GM23338 (cell line): ENCODE results near the gene METTL24. TPM values are rescaled to one million over a fixed set of nuclear protein-coding genes. Genes with fewer than 3 reads are reported as not detected.

Source experiments
- ATAC-seq: fragments of 200-7000 bp; cut with Tn5 transposase; 3 replicates; pipeline ENCODE4 v1.9.1; 2020
- DNase-seq: peaks from one replicate; pipeline ENCODE4 v3.0.0-alpha.2; 2015; ENCODE audit warnings: low spot score
- H2AFZ ChIP-seq: fragments of 200-600 bp; sonication (generic); 2 replicates; pipeline ENCODE4 v1.8.0; 2016; ENCODE audit warnings: antibody characterized with exemption, mild to moderate bottlenecking, moderate library complexity
- H3F3A ChIP-seq: fragments of 200-600 bp; sonication (generic); replicated peaks from 2 replicates; pipeline ENCODE4 v1.8.0; 2017; ENCODE audit warnings: antibody characterized with exemption, mixed run types, low read depth
- H3K27ac ChIP-seq: fragments of 200-600 bp; sonication (generic); 2 replicates; pipeline ENCODE4 v1.6.1; 2016; ENCODE audit warnings: low read depth
- H3K27me3 ChIP-seq: fragments of 200-600 bp; sonication (generic); 2 replicates; pipeline ENCODE4 v1.8.0; 2016; ENCODE audit warnings: mild to moderate bottlenecking, mixed run types, moderate library complexity; ENCODE audit not compliant: insufficient read depth
- H3K36me3 ChIP-seq: fragments of 200-600 bp; sonication (generic); 2 replicates; pipeline ENCODE4 v1.8.0; 2016; ENCODE audit warnings: mild to moderate bottlenecking; ENCODE audit not compliant: insufficient read depth
- H3K4me1 ChIP-seq: fragments of 200-600 bp; sonication (generic); 2 replicates; pipeline ENCODE4 v1.8.0; 2016; ENCODE audit warnings: mild to moderate bottlenecking, moderate library complexity; ENCODE audit not compliant: insufficient read depth
- H3K4me2 ChIP-seq: fragments of 200-600 bp; sonication (generic); 2 replicates; pipeline ENCODE4 v1.7.1; 2017; ENCODE audit warnings: mixed run types
- H3K4me3 ChIP-seq: fragments of 200-600 bp; sonication (generic); 2 replicates; pipeline ENCODE4 v1.6.1; 2016; ENCODE audit warnings: mixed run types
- H3K79me2 ChIP-seq: fragments of 200-600 bp; sonication (generic); replicated peaks from 2 replicates; pipeline ENCODE4 v1.8.0; 2017; ENCODE audit warnings: mild to moderate bottlenecking; ENCODE audit not compliant: insufficient read depth
- H3K9me2 ChIP-seq: fragments of 200-600 bp; sonication (generic); 2 replicates; pipeline ENCODE4 v1.8.0; 2017; ENCODE audit not compliant: insufficient read depth
- H4K20me1 ChIP-seq: fragments of 200-600 bp; sonication (generic); replicated peaks from 2 replicates; pipeline ENCODE4 v1.8.0; 2017; ENCODE audit warnings: mild to moderate bottlenecking; ENCODE audit not compliant: insufficient read depth
- H3K27ac Mint-ChIP-seq: 2 replicates; pipeline ENCODE4 v1.8.0; 2020; ENCODE audit warnings: inconsistent platforms, mild to moderate bottlenecking, moderate library complexity, mixed read lengths
- H3K27me3 Mint-ChIP-seq: 3 replicates; pipeline ENCODE4 v1.8.0; 2022; ENCODE audit warnings: low read depth, mild to moderate bottlenecking, moderate library complexity, mixed read lengths, inconsistent platforms; ENCODE audit not compliant: insufficient read depth, poor library complexity
- H3K36me3 Mint-ChIP-seq: 3 replicates; pipeline ENCODE4 v1.8.0; 2021; ENCODE audit warnings: low read depth, mild to moderate bottlenecking, inconsistent platforms, moderate library complexity, mixed read lengths
- H3K4me1 Mint-ChIP-seq: 3 replicates; pipeline ENCODE4 v1.8.0; 2020; ENCODE audit warnings: mild to moderate bottlenecking, inconsistent platforms, mixed read lengths
- H3K4me3 Mint-ChIP-seq: 3 replicates; pipeline ENCODE4 v1.8.0; 2021; ENCODE audit warnings: moderate library complexity, mild to moderate bottlenecking, inconsistent platforms, mixed read lengths
- H3K9me3 Mint-ChIP-seq: 3 replicates; pipeline ENCODE4 v1.8.0; 2020; ENCODE audit warnings: moderate library complexity, mild to moderate bottlenecking, inconsistent platforms, mixed read lengths
- CREB1 ChIP-seq: fragments of 250-450 bp; sonication (Bioruptor Pico); IDR thresholded peaks from 2 replicates; pipeline ENCODE4 v1.5.0; 2020; ENCODE audit warnings: low read depth, mild to moderate bottlenecking, moderate library complexity
- EZH2 ChIP-seq: fragments of 200-600 bp; sonication (generic); IDR thresholded peaks from one replicate; pipeline ENCODE4 v1.8.0; 2017; ENCODE audit warnings: antibody characterized with exemption, mild to moderate bottlenecking, low read depth; ENCODE audit not compliant: unreplicated experiment
- EZH2phosphoT487 ChIP-seq: fragments of 200-600 bp; sonication (generic); IDR thresholded peaks from one replicate; pipeline ENCODE4 v1.8.1; 2018; ENCODE audit warnings: antibody characterized with exemption; ENCODE audit not compliant: unreplicated experiment
- JUNB ChIP-seq: IDR thresholded peaks from one replicate; pipeline ENCODE4 v1.6.1; 2016; ENCODE audit warnings: antibody characterized with exemption; ENCODE audit not compliant: unreplicated experiment
- NANOG ChIP-seq: IDR thresholded peaks from 2 replicates; pipeline ENCODE4 v1.6.1; 2016; ENCODE audit warnings: antibody characterized with exemption, borderline replicate concordance
- POLR2AphosphoS5 ChIP-seq: IDR thresholded peaks from 2 replicates; pipeline ENCODE4 v1.6.1; 2016; ENCODE audit warnings: antibody characterized with exemption, low read depth
- STAT1 ChIP-seq: IDR thresholded peaks from one replicate; pipeline ENCODE4 v1.6.1; 2016; ENCODE audit warnings: antibody characterized with exemption; ENCODE audit not compliant: unreplicated experiment
- ZNF114 ChIP-seq: fragments of 250-450 bp; sonication (Bioruptor Pico); IDR thresholded peaks from 2 replicates; pipeline ENCODE4 v1.5.0; 2020; ENCODE audit warnings: mild to moderate bottlenecking, moderate library complexity
- ZNF331 ChIP-seq: fragments of 250-450 bp; sonication (Bioruptor Pico); IDR thresholded peaks from 2 replicates; pipeline ENCODE4 v1.5.0; 2020; ENCODE audit warnings: low read depth, mild to moderate bottlenecking, moderate library complexity
- polyA plus RNA-seq: library from polyadenylated mRNA; unstranded; fragments of >200 nt; fragmentation: Nextera tagmentation; extraction: Ambion mirVana; gene quantifications from 2 replicates; pipeline ENCODE4 v1.2.1, GENCODE V29; 2016
- total RNA-seq: library from RNA; depleted of rRNA; stranded (reverse); fragments of >200 nt; shearing (Covaris generic); gene quantifications from 2 replicates; pipeline ENCODE4 v1.2.3, GENCODE V29; 2014
- TF ChIP-seq, protein P1 (sequence below), 2 experiments: fragments of 200-600 bp in 1 of 2; sonication (generic) in 1 of 2; conservative IDR thresholded peaks; 2 replicates each; pipeline versions ENCODE4 v1.5.1 to v1.6.1; 2016 to 2017; ENCODE audit warnings: antibody characterized with exemption in 2 of 2, low read depth in 2 of 2, mild to moderate bottlenecking in 2 of 2, moderate library complexity in 1 of 2
- TF ChIP-seq, protein P2 (sequence below): IDR thresholded peaks from one replicate; pipeline ENCODE4 v1.6.1; 2018; ENCODE audit warnings: antibody characterized with exemption; ENCODE audit not compliant: unreplicated experiment
- TF ChIP-seq, protein P3 (sequence below): IDR thresholded peaks from 2 replicates; pipeline ENCODE4 v1.6.1; 2016; ENCODE audit warnings: antibody characterized with exemption
- TF ChIP-seq, protein P4 (sequence below): fragments of 250-450 bp; sonication (Bioruptor Pico); IDR thresholded peaks from 2 replicates; pipeline ENCODE4 v1.5.0; 2020; ENCODE audit warnings: mild to moderate bottlenecking, moderate library complexity

Gene METTL24
- total and polyA plus RNA-seq, 2 experiments from 2014 or later = 0.35 TPM; not detected in 1

DNA sequence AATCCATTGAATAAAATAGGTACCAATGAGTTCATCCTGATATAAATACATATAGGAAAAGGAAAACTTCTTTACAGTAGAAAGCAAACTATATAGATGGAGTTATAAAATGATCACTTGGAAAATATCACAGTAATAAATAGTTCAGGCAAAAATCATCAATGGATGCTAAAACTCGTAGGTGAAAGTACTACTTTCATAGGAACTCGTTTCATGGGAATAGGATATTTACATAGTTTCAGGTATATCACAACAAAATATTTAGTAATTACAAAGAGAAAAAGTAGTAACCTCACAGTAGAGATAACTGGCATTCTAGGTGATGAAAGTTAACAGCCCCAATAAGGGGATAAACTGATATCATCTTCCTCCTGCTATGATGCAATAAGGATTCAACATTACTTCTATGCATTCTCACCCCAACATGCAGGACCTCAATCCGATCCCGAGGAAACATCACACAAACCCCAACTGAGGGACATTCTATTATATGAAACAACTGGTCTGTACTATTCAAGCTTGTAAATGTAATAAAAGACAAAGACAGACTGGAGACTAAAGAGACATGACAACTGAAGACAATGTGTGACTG lies 43.5 kb upstream of the METTL24 start:
- H3K9me3 Mint-ChIP-seq = no peaks in the 10 kb centered on the region
- DNase-seq (no peak), ATAC-seq (no peak)
- no peaks in the 10 kb centered on the region for H3K4me1 ChIP-seq
- no peaks in the 10 kb centered on the region for H4K20me1 ChIP-seq
- H3K4me2 ChIP-seq = no peak overlapping the region
- peaks cover 3% of the 10 kb centered on the region; the same call in 1 of the 3 replicates for H3K4me1 Mint-ChIP-seq
- no peaks in the 10 kb centered on the region for H3K36me3 ChIP-seq
- no peak overlapping the region for H3K4me3 Mint-ChIP-seq
- H3K27ac ChIP-seq = no peak overlapping the region
- H3F3A ChIP-seq = no peaks in the 10 kb centered on the region
- no peak overlapping the region for H2AFZ ChIP-seq
- no peak overlapping the region for H3K27ac Mint-ChIP-seq
- peaks cover 5% of the 10 kb centered on the region for H3K27me3 Mint-ChIP-seq
- H3K9me2 ChIP-seq = no peaks in the 10 kb centered on the region
- H3K27me3 ChIP-seq = no peaks in the 10 kb centered on the region
- no peaks in the 10 kb centered on the region for H3K79me2 ChIP-seq
- H3K36me3 Mint-ChIP-seq = peaks cover 3% of the 10 kb centered on the region; the same call in 1 of the 3 replicates
- H3K4me3 ChIP-seq = no peak overlapping the region
- no peak for TF ChIP-seq STAT1
- TF ChIP-seq EZH2phosphoT487 = no peak
- no peak for TF ChIP-seq CREB1
- no peak for TF ChIP-seq JUNB
- TF ChIP-seq, protein P1, sequence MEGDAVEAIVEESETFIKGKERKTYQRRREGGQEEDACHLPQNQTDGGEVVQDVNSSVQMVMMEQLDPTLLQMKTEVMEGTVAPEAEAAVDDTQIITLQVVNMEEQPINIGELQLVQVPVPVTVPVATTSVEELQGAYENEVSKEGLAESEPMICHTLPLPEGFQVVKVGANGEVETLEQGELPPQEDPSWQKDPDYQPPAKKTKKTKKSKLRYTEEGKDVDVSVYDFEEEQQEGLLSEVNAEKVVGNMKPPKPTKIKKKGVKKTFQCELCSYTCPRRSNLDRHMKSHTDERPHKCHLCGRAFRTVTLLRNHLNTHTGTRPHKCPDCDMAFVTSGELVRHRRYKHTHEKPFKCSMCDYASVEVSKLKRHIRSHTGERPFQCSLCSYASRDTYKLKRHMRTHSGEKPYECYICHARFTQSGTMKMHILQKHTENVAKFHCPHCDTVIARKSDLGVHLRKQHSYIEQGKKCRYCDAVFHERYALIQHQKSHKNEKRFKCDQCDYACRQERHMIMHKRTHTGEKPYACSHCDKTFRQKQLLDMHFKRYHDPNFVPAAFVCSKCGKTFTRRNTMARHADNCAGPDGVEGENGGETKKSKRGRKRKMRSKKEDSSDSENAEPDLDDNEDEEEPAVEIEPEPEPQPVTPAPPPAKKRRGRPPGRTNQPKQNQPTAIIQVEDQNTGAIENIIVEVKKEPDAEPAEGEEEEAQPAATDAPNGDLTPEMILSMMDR (conservative IDR thresholded peaks at IDR 0.05; ENCODE audit: low read depth in 2 of 2) = no peak
- TF ChIP-seq, protein P2, sequence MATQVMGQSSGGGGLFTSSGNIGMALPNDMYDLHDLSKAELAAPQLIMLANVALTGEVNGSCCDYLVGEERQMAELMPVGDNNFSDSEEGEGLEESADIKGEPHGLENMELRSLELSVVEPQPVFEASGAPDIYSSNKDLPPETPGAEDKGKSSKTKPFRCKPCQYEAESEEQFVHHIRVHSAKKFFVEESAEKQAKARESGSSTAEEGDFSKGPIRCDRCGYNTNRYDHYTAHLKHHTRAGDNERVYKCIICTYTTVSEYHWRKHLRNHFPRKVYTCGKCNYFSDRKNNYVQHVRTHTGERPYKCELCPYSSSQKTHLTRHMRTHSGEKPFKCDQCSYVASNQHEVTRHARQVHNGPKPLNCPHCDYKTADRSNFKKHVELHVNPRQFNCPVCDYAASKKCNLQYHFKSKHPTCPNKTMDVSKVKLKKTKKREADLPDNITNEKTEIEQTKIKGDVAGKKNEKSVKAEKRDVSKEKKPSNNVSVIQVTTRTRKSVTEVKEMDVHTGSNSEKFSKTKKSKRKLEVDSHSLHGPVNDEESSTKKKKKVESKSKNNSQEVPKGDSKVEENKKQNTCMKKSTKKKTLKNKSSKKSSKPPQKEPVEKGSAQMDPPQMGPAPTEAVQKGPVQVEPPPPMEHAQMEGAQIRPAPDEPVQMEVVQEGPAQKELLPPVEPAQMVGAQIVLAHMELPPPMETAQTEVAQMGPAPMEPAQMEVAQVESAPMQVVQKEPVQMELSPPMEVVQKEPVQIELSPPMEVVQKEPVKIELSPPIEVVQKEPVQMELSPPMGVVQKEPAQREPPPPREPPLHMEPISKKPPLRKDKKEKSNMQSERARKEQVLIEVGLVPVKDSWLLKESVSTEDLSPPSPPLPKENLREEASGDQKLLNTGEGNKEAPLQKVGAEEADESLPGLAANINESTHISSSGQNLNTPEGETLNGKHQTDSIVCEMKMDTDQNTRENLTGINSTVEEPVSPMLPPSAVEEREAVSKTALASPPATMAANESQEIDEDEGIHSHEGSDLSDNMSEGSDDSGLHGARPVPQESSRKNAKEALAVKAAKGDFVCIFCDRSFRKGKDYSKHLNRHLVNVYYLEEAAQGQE = no peak
- no peak for TF ChIP-seq ZNF331 (CRISPR knock-in tag)
- no peak for TF ChIP-seq NANOG
- TF ChIP-seq ZNF114 = no peak
- no peak for TF ChIP-seq EZH2
- TF ChIP-seq, protein P3, sequence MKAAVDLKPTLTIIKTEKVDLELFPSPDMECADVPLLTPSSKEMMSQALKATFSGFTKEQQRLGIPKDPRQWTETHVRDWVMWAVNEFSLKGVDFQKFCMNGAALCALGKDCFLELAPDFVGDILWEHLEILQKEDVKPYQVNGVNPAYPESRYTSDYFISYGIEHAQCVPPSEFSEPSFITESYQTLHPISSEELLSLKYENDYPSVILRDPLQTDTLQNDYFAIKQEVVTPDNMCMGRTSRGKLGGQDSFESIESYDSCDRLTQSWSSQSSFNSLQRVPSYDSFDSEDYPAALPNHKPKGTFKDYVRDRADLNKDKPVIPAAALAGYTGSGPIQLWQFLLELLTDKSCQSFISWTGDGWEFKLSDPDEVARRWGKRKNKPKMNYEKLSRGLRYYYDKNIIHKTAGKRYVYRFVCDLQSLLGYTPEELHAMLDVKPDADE = no peak
- no peak for TF ChIP-seq POLR2AphosphoS5
- TF ChIP-seq, protein P4, sequence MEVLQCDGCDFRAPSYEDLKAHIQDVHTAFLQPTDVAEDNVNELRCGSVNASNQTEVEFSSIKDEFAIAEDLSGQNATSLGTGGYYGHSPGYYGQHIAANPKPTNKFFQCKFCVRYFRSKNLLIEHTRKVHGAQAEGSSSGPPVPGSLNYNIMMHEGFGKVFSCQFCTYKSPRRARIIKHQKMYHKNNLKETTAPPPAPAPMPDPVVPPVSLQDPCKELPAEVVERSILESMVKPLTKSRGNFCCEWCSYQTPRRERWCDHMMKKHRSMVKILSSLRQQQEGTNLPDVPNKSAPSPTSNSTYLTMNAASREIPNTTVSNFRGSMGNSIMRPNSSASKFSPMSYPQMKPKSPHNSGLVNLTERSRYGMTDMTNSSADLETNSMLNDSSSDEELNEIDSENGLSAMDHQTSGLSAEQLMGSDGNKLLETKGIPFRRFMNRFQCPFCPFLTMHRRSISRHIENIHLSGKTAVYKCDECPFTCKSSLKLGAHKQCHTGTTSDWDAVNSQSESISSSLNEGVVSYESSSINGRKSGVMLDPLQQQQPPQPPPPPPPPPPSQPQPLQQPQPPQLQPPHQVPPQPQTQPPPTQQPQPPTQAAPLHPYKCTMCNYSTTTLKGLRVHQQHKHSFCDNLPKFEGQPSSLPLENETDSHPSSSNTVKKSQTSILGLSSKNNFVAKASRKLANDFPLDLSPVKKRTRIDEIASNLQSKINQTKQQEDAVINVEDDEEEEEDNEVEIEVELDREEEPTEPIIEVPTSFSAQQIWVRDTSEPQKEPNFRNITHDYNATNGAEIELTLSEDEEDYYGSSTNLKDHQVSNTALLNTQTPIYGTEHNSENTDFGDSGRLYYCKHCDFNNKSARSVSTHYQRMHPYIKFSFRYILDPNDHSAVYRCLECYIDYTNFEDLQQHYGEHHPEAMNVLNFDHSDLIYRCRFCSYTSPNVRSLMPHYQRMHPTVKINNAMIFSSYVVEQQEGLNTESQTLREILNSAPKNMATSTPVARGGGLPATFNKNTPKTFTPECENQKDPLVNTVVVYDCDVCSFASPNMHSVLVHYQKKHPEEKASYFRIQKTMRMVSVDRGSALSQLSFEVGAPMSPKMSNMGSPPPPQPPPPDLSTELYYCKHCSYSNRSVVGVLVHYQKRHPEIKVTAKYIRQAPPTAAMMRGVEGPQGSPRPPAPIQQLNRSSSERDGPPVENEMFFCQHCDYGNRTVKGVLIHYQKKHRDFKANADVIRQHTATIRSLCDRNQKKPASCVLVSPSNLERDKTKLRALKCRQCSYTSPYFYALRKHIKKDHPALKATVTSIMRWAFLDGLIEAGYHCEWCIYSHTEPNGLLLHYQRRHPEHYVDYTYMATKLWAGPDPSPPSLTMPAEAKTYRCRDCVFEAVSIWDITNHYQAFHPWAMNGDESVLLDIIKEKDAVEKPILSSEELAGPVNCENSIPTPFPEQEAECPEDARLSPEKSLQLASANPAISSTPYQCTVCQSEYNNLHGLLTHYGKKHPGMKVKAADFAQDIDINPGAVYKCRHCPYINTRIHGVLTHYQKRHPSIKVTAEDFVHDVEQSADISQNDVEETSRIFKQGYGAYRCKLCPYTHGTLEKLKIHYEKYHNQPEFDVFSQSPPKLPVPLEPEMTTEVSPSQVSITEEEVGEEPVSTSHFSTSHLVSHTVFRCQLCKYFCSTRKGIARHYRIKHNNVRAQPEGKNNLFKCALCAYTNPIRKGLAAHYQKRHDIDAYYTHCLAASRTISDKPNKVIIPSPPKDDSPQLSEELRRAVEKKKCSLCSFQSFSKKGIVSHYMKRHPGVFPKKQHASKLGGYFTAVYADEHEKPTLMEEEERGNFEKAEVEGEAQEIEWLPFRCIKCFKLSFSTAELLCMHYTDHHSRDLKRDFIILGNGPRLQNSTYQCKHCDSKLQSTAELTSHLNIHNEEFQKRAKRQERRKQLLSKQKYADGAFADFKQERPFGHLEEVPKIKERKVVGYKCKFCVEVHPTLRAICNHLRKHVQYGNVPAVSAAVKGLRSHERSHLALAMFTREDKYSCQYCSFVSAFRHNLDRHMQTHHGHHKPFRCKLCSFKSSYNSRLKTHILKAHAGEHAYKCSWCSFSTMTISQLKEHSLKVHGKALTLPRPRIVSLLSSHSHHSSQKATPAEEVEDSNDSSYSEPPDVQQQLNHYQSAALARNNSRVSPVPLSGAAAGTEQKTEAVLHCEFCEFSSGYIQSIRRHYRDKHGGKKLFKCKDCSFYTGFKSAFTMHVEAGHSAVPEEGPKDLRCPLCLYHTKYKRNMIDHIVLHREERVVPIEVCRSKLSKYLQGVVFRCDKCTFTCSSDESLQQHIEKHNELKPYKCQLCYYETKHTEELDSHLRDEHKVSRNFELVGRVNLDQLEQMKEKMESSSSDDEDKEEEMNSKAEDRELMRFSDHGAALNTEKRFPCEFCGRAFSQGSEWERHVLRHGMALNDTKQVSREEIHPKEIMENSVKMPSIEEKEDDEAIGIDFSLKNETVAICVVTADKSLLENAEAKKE (CRISPR knock-in tag) = no peak
